Epithelial cell of umbilical artery (primary cell): ENCODE results near the gene SUZ12. TPM values are rescaled to one million over a fixed set of nuclear protein-coding genes. Genes with fewer than 3 reads are reported as not detected.

ENCODE experiments used
- total RNA-seq: library from RNA; depleted of rRNA; stranded (reverse); fragments of >200 nt; gene quantifications from 2 replicates; pipeline ENCODE4 v1.2.3, GENCODE V29; 2014

SUZ12 gene
- total RNA-seq, result 19.2 and 24.9 TPM in 2 replicates

GRCh38 chr17:31936615-31937609 lies at the start of gene SUZ12:
Gene SUZ12, plus strand, starts transcription at chr17:31937007. Its CDS starts 240 bp downstream, at chr17:31937247.

GRCh38 chr17:32006957-32007462 lies 70.2 kb downstream of the SUZ12 start, which contains the start of gene LRRC37B:
Gene LRRC37B, plus strand, starts transcription at chr17:32007383. Its CDS starts 14,010 bp downstream, at chr17:32021393.

Other genes with a start within 250 kb of the SUZ12 start
- gene COPRS, start 77.8 kb upstream of the SUZ12 start, total RNA-seq, result 56.8 and 92.3 TPM in 2 replicates
- 37.7 and 62.2 TPM in 2 replicates for gene UTP6, start 35.3 kb upstream of the SUZ12 start, total RNA-seq
- 4.2 and 12.2 TPM in 2 replicates for gene LRRC37B, start 70.4 kb downstream of the SUZ12 start, total RNA-seq
- 37.7 and 41.2 TPM in 2 replicates for gene RHOT1, start 205.5 kb downstream of the SUZ12 start, total RNA-seq